Activated naive CD4-positive, alpha-beta T cell treated with anti-CD3 and anti-CD28 coated beads for 36 hours (primary cell): ENCODE results near the gene EAF1. TPM values are rescaled to one million over a fixed set of nuclear protein-coding genes. Genes with fewer than 3 reads are reported as not detected.
"Not testable (repeated sequence)": the region's sequence is repeated elsewhere in the genome, so short reads cannot be mapped to it uniquely, and the experiment has no call there.

ENCODE experiments used
- CTCF ChIA-PET: fragments of 350-600 bp; sonication (Branson Sonifier 250); formaldehyde crosslinking; loops from one replicate; lab custom pipeline; 2021; ENCODE audit warnings: antibody characterized with exemption; lab: Charles Lee
- DNase-seq: peaks from one replicate; pipeline ENCODE4 v3.0.0-alpha.2; 2020
- H3K27ac Mint-ChIP-seq: one replicate; pipeline ENCODE4 v1.8.0; 2021; ENCODE audit warnings: mild to moderate bottlenecking, mixed read lengths
- H3K27me3 Mint-ChIP-seq: one replicate; pipeline ENCODE4 v1.8.0; 2021; ENCODE audit warnings: low read depth, mixed read lengths
- H3K36me3 Mint-ChIP-seq: one replicate; pipeline ENCODE4 v1.8.0; 2021; ENCODE audit warnings: low read depth, mixed read lengths
- H3K4me1 Mint-ChIP-seq: one replicate; pipeline ENCODE4 v1.8.0; 2021; ENCODE audit warnings: low read depth, mixed read lengths
- H3K4me3 Mint-ChIP-seq: one replicate; pipeline ENCODE4 v1.8.0; 2021; ENCODE audit warnings: mild to moderate bottlenecking, moderate library complexity, mixed read lengths
- H3K9me3 Mint-ChIP-seq: one replicate; pipeline ENCODE4 v1.8.0; 2021; ENCODE audit warnings: mixed read lengths
- intact Hi-C: fragments of 100-400 bp; cut with micrococcal nuclease; formaldehyde crosslinking; loops from one replicate; pipeline ENCODE4 v1.15.1; 2023
- total RNA-seq, 2 experiments: library from RNA; stranded (reverse); gene quantifications; one replicate each; pipeline ENCODE4 v1.2.3, GENCODE V29; 2021

The EAF1 gene
- total RNA-seq, 2 experiments from 2014 or later, result 19.5 to 20.6 TPM

DNA sequence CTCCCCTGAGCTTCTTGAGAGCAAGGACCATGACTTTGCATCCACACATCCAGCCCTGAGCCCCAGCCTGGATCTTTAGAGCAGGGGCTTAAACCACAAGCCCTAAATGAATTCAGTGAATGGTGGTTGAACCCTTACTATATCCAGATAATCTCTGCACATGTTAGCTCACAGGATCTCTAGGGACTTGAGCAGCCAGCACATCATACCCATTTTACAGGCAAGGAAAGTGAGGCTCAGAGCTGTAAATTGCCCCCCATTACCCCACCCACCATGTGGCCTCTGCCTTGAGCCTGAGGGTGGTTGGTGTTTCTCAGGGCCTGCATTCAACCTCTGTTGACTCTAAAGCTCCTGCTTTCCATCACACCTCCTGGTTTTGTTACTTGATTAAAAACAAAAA lies 27.6 kb downstream of the EAF1 start:
- H3K36me3 Mint-ChIP-seq, result no peaks in the 10 kb centered on the region
- H3K27me3 Mint-ChIP-seq, result no peaks in the 10 kb centered on the region
- no peak overlapping the region for H3K27ac Mint-ChIP-seq
- no peak for DNase-seq
- intact Hi-C loops, result no loop called here
- CTCF ChIA-PET, result interaction anchor here (0.5 to 0.6 kb wide), 2 partner anchors 117 to 140 kb away, joined by 3 to 4 read pairs; no protein-coding TSS in a partner anchor
- H3K4me3 Mint-ChIP-seq, result no peak overlapping the region
- H3K4me1 Mint-ChIP-seq, result no peaks in the 10 kb centered on the region
- no peaks in the 10 kb centered on the region for H3K9me3 Mint-ChIP-seq

DNA sequence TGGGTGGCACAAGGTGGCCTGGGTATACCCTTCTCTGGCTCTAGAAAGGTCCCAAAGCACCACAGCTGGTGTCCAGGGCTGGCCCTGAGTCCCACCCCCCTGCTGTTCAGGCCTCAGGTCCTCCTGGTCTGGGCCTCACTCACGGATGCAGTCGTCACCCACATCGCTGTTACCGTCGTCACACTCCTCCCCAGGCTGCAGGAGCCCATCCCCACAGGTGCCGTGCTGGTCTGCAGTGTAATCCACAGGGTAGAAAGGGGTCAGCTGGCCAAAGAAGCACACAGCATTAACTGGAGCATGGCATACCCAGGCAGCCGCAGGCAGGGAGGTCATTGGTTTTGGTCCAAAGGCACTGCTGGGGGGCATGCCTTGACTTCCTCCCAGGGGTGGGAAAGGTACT lies 28.4 kb downstream of the EAF1 start:
- no peak for DNase-seq
- Mint-ChIP-seq H3K9me3 (no peaks in the 10 kb centered on the region), H3K27me3 (no peaks in the 10 kb centered on the region), H3K27ac (no peak overlapping the region), H3K36me3 (no peaks in the 10 kb centered on the region), H3K4me1 (no peaks in the 10 kb centered on the region), H3K4me3 (no peak overlapping the region)
- intact Hi-C loops, result no loop called here
- CTCF ChIA-PET, result no interaction called here

DNA sequence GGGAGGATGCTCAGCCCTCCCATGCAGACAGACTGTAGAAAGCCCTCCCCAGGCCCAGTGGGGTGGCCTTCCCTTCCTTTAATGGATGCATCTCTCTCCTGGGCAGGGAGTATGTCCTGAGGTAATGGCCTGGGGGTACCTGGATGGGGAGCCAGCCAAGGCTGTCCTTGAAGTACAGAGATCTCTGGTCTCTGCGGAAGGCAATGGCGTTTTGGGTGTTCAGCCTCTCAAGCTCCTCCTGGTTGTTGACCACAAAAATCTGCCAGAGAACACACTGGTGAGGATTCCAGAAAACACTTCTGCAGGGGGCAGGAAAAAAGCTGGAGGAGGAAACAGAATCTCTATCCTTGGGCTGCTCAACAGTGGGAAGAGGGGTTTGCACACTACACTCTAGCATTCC lies 28.9 kb downstream of the EAF1 start:
- intact Hi-C loops, result no loop called here
- H3K9me3 Mint-ChIP-seq, result no peaks in the 10 kb centered on the region
- no peaks in the 10 kb centered on the region for H3K36me3 Mint-ChIP-seq
- H3K27me3 Mint-ChIP-seq, result no peaks in the 10 kb centered on the region
- CTCF ChIA-PET, result no interaction called here
- DNase-seq, result no peak
- no peak overlapping the region for H3K27ac Mint-ChIP-seq
- peaks cover 3% of the 10 kb centered on the region for H3K4me1 Mint-ChIP-seq
- H3K4me3 Mint-ChIP-seq, result no peak overlapping the region

DNA sequence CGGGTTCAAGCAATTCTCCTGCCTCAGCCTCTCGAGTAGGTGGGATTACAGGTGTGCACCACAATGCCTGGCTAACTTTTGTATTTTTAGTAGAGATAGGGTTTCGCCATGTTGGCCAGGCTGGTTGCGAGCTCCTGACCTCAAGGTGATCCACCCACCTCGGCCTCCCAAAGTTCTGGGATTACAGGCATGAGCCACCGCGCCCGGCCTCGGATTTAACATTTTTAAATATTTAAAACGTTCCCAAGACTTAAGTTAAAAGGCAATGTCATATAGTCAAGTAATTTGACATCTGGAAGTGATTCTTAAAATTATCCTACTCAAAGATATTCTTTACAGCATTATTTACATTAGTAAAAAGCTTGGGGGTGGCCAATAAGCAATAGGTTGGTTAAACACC lies 29.5 kb downstream of the EAF1 start:
- CTCF ChIA-PET, H3K4me3 Mint-ChIP-seq, H3K4me1 Mint-ChIP-seq, H3K9me3 Mint-ChIP-seq, H3K27me3 Mint-ChIP-seq, DNase-seq, H3K36me3 Mint-ChIP-seq, intact Hi-C loops, H3K27ac Mint-ChIP-seq: not testable (repeated sequence)

DNA sequence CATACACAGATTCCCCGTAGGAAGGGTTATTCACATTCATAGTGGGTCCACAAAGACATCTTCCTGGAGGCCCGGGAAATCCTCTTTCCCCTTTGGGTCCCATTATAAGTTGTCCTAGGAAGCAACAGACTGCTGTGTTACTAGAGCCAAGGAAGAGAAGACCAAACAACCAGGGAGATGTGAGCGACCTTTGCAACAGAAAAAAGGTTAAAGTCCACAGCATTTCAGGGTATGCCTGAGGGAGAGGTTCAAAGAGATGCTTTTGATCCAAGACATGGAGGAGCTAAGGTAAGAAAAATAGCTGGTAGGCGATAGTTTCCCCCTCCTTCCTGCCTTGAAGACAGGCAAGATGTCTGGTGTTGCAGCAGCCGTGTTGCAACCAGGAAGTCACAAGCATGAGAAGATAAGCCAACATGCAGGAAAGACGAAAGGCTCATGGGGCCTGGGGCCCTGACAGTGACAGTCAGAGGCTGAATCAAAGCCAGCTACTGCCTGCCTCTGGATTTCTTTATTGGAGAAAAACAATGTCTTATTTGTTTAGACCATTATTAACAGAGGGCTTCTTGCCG lies 30.9 kb downstream of the EAF1 start:
- intact Hi-C loops, result no loop called here
- H3K4me1 Mint-ChIP-seq, result peaks cover 11% of the 10 kb centered on the region
- CTCF ChIA-PET, result interaction anchor here (0.6 to 0.7 kb wide), 3 partner anchors 8 to 109 kb away, joined by 3 to 7 read pairs (median 4); no protein-coding TSS in a partner anchor

DNA sequence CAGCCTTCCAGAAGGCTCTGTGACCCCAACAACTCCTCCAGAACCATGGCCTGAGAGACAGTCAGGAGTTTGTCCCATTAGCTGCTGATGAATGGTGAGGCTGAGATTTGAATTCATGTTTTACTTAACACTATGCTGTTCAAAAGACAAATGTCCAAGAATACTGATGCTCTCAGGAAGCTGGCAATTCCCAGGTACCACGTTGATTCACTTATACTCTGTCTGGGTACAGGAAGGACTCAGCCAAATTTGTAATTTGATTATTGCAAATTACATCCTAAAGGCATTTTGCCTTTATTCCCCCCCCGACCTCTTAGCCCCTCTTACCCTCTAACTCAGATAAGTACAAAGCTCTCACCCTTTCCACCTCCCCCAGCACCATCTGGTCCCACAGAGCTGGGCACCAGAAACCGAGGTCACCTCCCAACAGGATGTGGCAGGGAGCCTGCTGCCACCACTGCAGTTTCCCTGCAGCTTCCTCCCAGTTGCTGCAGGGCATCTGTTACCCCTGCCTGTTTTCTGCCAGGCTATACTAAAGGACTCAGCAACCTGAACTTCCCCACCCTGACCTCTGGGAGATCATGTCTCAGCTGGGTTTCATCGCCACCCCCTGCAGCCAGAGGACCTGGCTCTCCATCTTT lies 33.6 kb downstream of the EAF1 start:
- H3K4me1 Mint-ChIP-seq, result peaks cover 11% of the 10 kb centered on the region
- no peak overlapping the region for H3K4me3 Mint-ChIP-seq
- DNase-seq, result no peak
- intact Hi-C loops, result no loop called here
- H3K36me3 Mint-ChIP-seq, result no peaks in the 10 kb centered on the region
- no peaks in the 10 kb centered on the region for H3K27me3 Mint-ChIP-seq
- CTCF ChIA-PET, result interaction anchor here (0.8 to 1.7 kb wide), 2 partner anchors 25 to 258 kb away, joined by 3 to 5 read pairs; no protein-coding TSS in a partner anchor
- H3K9me3 Mint-ChIP-seq, result no peaks in the 10 kb centered on the region
- no peak overlapping the region for H3K27ac Mint-ChIP-seq

More for the DNA sequence above, 30.9 kb downstream of the EAF1 start:
- DNase-seq, result no peak
- Mint-ChIP-seq H3K9me3 (no peaks in the 10 kb centered on the region), H3K4me3 (no peak overlapping the region), H3K36me3 (no peaks in the 10 kb centered on the region), H3K27me3 (no peaks in the 10 kb centered on the region), H3K27ac (no peak overlapping the region)

DNA sequence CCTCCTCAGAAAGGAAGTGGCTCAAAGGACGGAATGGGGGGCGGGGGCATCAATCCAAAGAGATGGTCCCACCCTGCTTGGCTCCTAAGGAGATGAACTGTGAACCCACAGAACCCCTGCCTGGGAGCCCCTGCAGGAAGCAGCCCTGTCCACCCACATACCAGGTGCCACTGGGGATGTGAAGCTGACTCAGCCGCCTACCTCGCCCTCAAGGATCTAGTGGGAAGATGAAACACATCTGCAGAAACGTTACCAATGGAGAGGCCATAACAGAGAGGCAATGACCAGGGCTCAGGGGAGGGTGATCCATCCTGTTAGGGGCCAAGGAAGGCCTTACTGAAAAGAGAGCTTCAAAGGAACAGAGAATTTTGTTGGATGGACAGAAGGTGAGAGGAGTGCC lies 35.1 kb downstream of the EAF1 start:
- intact Hi-C loops, result no loop called here
- Mint-ChIP-seq H3K4me3 (no peak overlapping the region), H3K4me1 (peaks cover 11% of the 10 kb centered on the region), H3K36me3 (no peaks in the 10 kb centered on the region), H3K27ac (no peak overlapping the region), H3K27me3 (no peaks in the 10 kb centered on the region), H3K9me3 (no peaks in the 10 kb centered on the region)
- CTCF ChIA-PET, result interaction anchor here (0.7 to 1.0 kb wide), 2 partner anchors 32 to 94 kb away, joined by 3 read pairs; no protein-coding TSS in a partner anchor
- DNase-seq, result no peak

DNA sequence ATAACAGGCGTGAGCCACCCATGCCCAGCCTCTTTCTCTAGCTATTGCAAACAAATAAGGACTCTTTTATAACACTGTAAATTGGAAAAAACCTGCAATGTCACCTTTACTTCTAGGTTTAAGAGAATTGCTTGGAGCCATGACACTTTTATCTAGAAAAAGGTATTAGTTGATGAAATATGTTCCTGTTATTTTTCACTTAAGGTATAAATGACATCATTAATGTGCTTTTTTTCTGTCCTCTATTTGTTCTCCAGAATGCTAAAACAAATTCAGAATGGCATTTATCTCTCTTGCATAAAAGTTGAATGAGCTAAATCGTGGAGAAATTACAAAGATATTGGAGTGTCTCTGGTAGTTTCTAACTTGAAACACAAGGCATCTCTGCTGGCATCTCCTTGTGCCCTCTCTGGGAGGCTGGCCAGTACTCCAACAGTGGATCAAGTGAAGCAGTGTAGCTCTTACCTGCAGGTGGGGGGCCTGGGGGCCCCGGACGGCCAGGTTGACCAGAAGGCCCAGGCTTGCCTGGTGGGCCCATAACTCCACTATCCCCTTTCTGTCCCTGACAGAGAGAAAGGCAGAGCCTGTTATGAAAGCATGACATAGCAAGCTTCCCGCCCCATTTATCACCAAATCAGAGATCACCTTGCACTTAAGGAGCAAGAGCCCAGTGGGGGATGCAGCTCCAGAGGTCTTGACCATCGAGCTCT lies 38.6 kb downstream of the EAF1 start:
- Mint-ChIP-seq H3K36me3 (no peaks in the 10 kb centered on the region), H3K9me3 (no peaks in the 10 kb centered on the region), H3K4me1 (peaks cover 10% of the 10 kb centered on the region), H3K27me3 (no peaks in the 10 kb centered on the region), H3K27ac (no peak overlapping the region), H3K4me3 (no peak overlapping the region)
- CTCF ChIA-PET, result interaction anchor here (0.6 to 1.1 kb wide), 4 partner anchors 8 to 198 kb away, joined by 3 read pairs; no protein-coding TSS in a partner anchor
- intact Hi-C loops, result no loop called here
- DNase-seq, result no peak

DNA sequence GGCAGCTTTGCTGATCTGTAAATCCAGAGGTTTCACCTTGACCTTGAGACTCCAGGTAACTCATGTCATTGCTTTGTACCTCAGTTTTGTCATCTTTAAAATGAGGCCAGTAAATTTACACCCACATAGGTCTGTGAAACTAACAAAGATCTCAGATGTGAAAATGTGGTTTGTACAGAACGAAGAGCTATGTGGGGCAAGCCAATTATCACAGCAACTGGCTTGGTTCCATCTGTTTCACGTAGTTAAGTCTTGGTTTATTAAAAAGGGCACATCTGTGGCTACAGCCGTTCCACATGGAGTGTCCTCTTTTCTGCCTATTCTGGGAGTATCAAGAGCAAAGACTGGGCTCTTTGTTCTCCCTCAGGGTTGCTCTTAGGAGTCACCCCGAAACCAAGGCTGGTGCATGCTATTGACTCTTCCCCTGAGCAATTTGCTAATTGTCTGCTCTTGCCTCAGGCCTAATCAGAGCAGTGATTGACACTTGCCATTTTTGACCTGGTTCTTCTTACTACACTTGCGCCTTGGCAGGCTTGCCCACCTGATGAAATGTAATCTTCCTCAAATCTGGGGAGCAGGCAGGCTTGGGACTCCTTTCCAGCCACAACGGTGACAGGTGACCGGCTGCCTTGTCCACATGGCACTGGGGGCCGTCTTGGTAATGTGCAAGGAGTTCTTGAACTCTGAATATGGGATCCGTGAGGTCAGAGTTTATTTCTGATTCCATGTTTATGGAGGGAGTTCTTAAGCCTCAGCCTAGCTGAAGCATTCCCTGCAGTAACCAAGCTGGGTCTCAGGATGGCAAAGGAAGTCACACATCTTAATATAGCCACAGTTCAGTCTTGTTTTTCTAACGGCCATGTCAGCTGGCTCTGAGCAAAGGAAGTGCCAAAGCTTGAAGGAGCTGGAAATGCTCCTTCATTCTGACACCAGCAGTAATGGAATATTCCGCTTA lies 40.1 kb downstream of the EAF1 start:
- no peaks in the 10 kb centered on the region for H3K9me3 Mint-ChIP-seq
- intact Hi-C loops, result no loop called here
- DNase-seq, result no peak
- CTCF ChIA-PET, result interaction anchor here (0.9 kb wide), 2 partner anchors 9 to 14 kb away, joined by 3 read pairs; no protein-coding TSS in a partner anchor
- no peaks in the 10 kb centered on the region for H3K27me3 Mint-ChIP-seq
- H3K4me1 Mint-ChIP-seq, result peaks cover under 1% of the 10 kb centered on the region
- H3K36me3 Mint-ChIP-seq, result no peaks in the 10 kb centered on the region
- H3K4me3 Mint-ChIP-seq, result no peak overlapping the region
- no peak overlapping the region for H3K27ac Mint-ChIP-seq

DNA sequence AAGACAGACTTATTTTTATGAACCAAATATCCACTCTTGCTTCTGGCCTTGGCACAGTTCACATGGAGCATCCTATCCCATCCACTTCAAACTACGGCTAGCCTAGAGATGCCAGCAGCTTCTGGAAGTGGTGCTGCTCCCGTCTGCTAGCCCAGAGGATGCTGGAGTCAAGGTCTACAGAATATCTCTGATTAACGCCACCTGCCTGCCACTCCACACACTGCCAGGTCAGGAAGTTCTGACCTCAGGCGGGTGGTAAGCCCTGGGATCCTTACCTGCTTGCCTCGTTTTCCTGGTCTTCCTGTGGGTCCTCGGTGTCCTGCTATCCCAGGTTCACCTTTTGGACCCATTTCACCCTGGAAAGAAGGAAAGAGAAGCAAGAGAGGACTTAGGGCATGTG lies 42.9 kb downstream of the EAF1 start:
- CTCF ChIA-PET, result no interaction called here
- Mint-ChIP-seq H3K9me3 (no peaks in the 10 kb centered on the region), H3K4me3 (no peak overlapping the region), H3K27me3 (no peaks in the 10 kb centered on the region), H3K4me1 (no peaks in the 10 kb centered on the region), H3K27ac (no peak overlapping the region), H3K36me3 (no peaks in the 10 kb centered on the region)
- intact Hi-C loops, result no loop called here
- no peak for DNase-seq

DNA sequence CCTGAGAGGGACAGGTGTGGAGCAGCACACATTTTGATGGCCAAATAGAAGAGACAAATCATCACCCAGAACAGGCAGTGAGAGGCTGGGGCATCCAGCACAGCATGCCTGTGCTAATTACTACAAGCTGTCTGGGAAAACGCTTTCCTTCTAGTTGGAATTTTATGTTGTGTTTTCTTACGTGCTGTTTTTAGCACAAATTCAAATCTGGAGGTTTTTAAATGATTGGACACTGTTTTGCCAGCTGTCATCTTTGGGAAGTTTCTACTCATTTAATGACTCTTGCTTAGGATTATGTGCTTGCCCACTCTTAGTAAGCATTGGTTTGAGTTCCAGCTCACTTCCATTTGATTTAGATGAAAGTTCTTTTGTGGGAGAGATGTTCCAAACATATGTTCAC lies 43.5 kb downstream of the EAF1 start:
- Mint-ChIP-seq H3K27me3 (no peaks in the 10 kb centered on the region), H3K27ac (no peak overlapping the region), H3K4me1 (no peaks in the 10 kb centered on the region), H3K4me3 (no peak overlapping the region), H3K9me3 (no peaks in the 10 kb centered on the region), H3K36me3 (no peaks in the 10 kb centered on the region)
- CTCF ChIA-PET, result interaction anchor here (0.6 to 0.7 kb wide), 2 partner anchors 172 to 351 kb away, joined by 3 read pairs; no protein-coding TSS in a partner anchor
- intact Hi-C loops, result no loop called here
- no peak for DNase-seq

DNA sequence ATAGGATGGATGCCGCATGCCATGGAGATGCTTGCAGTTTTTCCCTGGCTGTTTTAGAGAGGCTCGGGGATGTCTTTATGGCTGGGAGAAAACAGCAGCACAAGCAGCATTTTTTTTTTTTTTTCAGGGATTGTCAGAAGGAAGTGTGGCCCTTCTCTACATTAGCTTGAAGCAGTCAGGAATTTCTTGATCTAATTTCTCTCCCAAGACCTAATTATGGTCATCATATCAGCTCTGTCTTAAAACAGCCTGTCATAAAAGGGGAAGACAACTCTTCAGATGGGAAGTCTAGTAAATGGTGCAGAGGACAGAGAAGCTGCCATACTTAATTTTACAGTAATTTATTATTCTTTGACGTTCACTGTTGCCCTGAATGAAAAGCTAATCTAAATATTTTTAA lies 44.5 kb downstream of the EAF1 start:
- intact Hi-C loops, result no loop called here
- no peaks in the 10 kb centered on the region for H3K9me3 Mint-ChIP-seq
- no peak overlapping the region for H3K27ac Mint-ChIP-seq
- H3K36me3 Mint-ChIP-seq, result no peaks in the 10 kb centered on the region
- CTCF ChIA-PET, result no interaction called here
- no peak overlapping the region for H3K4me3 Mint-ChIP-seq
- H3K27me3 Mint-ChIP-seq, result no peaks in the 10 kb centered on the region
- H3K4me1 Mint-ChIP-seq, result no peaks in the 10 kb centered on the region
- DNase-seq, result no peak
